Suprapubic skin (tissue), 4 donors: ENCODE measurements around the gene ARFGAP3. TPM values are rescaled to one million over a fixed set of nuclear protein-coding genes. Genes with fewer than 3 reads are reported as not detected.

ENCODE experiments used
- DNase-seq, 2 donors: peaks; one replicate each; pipeline ENCODE4 v3.0.0-alpha.2; 2019; ENCODE audit warnings: low spot score in 2 of 2
- H3K27ac ChIP-seq: fragments of 200-600 bp; sonication (generic); one replicate; pipeline ENCODE4 v1.5.1; 2019
- H3K27me3 ChIP-seq: fragments of 200-600 bp; sonication (generic); one replicate; pipeline ENCODE4 v1.5.1; 2019
- H3K36me3 ChIP-seq: fragments of 200-600 bp; sonication (generic); one replicate; pipeline ENCODE4 v1.5.1; 2019
- H3K4me1 ChIP-seq: fragments of 200-600 bp; sonication (generic); one replicate; pipeline ENCODE4 v1.5.1; 2019
- H3K4me3 ChIP-seq: fragments of 200-600 bp; sonication (generic); one replicate; pipeline ENCODE4 v1.5.1; 2019; ENCODE audit warnings: mild to moderate bottlenecking
- H3K9me3 ChIP-seq: fragments of 200-600 bp; sonication (generic); one replicate; pipeline ENCODE4 v1.5.1; 2019
- EP300 ChIP-seq: sonication (generic); formaldehyde crosslinking; IDR thresholded peaks from one replicate; pipeline ENCODE4 v1.6.1; 2017; ENCODE audit warnings: antibody characterized with exemption
- POLR2A ChIP-seq, 2 donors: fragments of 450-650 bp; IDR thresholded peaks; one replicate each; pipeline ENCODE4 v1.6.1; 2017; ENCODE audit warnings: antibody characterized with exemption in 2 of 2, mild to moderate bottlenecking in 2 of 2, moderate library complexity in 2 of 2
- POLR2AphosphoS5 ChIP-seq, 3 donors: sonication (generic); formaldehyde crosslinking; IDR thresholded peaks; one replicate each; pipeline ENCODE4 v1.6.1; 2017; ENCODE audit warnings: antibody characterized with exemption in 3 of 3
- WGBS: methylation state at CpG from one replicate; pipeline ENCODE4 v1.1.5; 2018; 5-methylcytosine and 5-hydroxymethylcytosine counted together
- total RNA-seq, 4 donors: library from RNA; depleted of rRNA; stranded (reverse); fragments of >200 nt; gene quantifications; one replicate each; pipeline ENCODE4 v1.1.0, GENCODE V29; 2016
- TF ChIP-seq, protein P1 (sequence below), 2 donors: fragments of 200-600 bp in 1 of 2; fragments of 450-650 bp in 1 of 2; sonication (generic) in 1 of 2; IDR thresholded peaks; one replicate each; pipeline ENCODE4 v1.5.1; 2016 to 2019; ENCODE audit warnings: antibody characterized with exemption in 2 of 2, mild to moderate bottlenecking in 1 of 2, moderate library complexity in 1 of 2

The ARFGAP3 gene
- total RNA-seq, 4 donors from 2014 or later = 26.7 to 33.3 (median 31.8) TPM

DNA sequence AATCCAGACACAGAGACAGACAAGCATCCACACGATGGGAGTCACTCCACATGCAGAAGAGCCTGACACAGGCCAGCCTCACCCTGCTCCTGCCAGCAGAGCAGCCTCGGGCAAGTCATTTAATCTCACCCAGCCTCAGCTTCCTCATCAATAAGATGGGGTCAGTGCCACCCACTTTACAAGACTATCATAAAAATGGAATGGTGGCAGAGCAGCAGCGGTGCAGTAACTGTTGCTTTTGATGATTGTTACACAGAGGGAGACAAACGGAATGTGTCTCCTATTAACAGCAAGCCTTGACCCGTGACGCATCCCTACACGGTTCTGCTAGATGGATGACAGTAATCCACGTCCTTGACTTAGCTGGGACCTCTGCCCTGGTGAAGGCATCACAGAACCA lies 26.0 kb upstream of the ARFGAP3 start:
- TF ChIP-seq EP300 (no peak), POLR2AphosphoS5 (IDR thresholded peaks at IDR 0.05) (no peak), POLR2A (IDR thresholded peaks at IDR 0.05) (no peak)
- DNase-seq = no peak
- H3K27me3 ChIP-seq = no peaks in the 10 kb centered on the region
- H3K4me1 ChIP-seq = peaks cover 14% of the 10 kb centered on the region
- WGBS = 88% methylated on average over 7 of the region's 8 CpGs
- peaks cover 87% of the 10 kb centered on the region for H3K36me3 ChIP-seq
- no peak overlapping the region for H3K4me3 ChIP-seq
- H3K27ac ChIP-seq = no peak overlapping the region
- H3K9me3 ChIP-seq = no peaks in the 10 kb centered on the region

- no peak overlapping the region for H3K27ac ChIP-seq
- DNase-seq = no peak
- H3K4me3 ChIP-seq = no peak overlapping the region
- TF ChIP-seq EP300 = no peak
- no peak for TF ChIP-seq POLR2AphosphoS5 (IDR thresholded peaks at IDR 0.05)
- no peaks in the 10 kb centered on the region for H3K27me3 ChIP-seq
- 61% methylated on average over 4 of the region's 10 CpGs for WGBS
- H3K9me3 ChIP-seq = no peaks in the 10 kb centered on the region
- peaks cover 9% of the 10 kb centered on the region for H3K4me1 ChIP-seq
- peaks cover 87% of the 10 kb centered on the region for H3K36me3 ChIP-seq
Measured at GRCh38 chr22:42881982-42882656, 25.0 kb upstream of the ARFGAP3 start.

- no peaks in the 10 kb centered on the region for H3K27me3 ChIP-seq
- H3K27ac ChIP-seq = no peak overlapping the region
- peaks cover 90% of the 10 kb centered on the region for H3K36me3 ChIP-seq
- no peaks in the 10 kb centered on the region for H3K9me3 ChIP-seq
- peaks cover 9% of the 10 kb centered on the region for H3K4me1 ChIP-seq
- no peak for DNase-seq
- TF ChIP-seq, protein P1, sequence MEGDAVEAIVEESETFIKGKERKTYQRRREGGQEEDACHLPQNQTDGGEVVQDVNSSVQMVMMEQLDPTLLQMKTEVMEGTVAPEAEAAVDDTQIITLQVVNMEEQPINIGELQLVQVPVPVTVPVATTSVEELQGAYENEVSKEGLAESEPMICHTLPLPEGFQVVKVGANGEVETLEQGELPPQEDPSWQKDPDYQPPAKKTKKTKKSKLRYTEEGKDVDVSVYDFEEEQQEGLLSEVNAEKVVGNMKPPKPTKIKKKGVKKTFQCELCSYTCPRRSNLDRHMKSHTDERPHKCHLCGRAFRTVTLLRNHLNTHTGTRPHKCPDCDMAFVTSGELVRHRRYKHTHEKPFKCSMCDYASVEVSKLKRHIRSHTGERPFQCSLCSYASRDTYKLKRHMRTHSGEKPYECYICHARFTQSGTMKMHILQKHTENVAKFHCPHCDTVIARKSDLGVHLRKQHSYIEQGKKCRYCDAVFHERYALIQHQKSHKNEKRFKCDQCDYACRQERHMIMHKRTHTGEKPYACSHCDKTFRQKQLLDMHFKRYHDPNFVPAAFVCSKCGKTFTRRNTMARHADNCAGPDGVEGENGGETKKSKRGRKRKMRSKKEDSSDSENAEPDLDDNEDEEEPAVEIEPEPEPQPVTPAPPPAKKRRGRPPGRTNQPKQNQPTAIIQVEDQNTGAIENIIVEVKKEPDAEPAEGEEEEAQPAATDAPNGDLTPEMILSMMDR (IDR thresholded peaks at IDR 0.05) = no peak
- TF ChIP-seq EP300 (no peak), POLR2AphosphoS5 (IDR thresholded peaks at IDR 0.05) (no peak), POLR2A (IDR thresholded peaks at IDR 0.05) (no peak)
- no peak overlapping the region for H3K4me3 ChIP-seq
- 94% methylated on average over 12 of the region's 12 CpGs for WGBS
Measured at GRCh38 chr22:42881298-42881697, 24.2 kb upstream of the ARFGAP3 start.

- Histone ChIP-seq H3K4me1 (peaks cover 8% of the 10 kb centered on the region), H3K27ac (no peak overlapping the region), H3K27me3 (no peaks in the 10 kb centered on the region), H3K36me3 (peaks cover 95% of the 10 kb centered on the region), H3K4me3 (no peak overlapping the region), H3K9me3 (no peaks in the 10 kb centered on the region)
- WGBS = 89% methylated on average over 6 of the region's 8 CpGs
- TF ChIP-seq POLR2A (IDR thresholded peaks at IDR 0.05) = no peak
- TF ChIP-seq, protein P1 (IDR thresholded peaks at IDR 0.05) = no peak
- no peak for TF ChIP-seq POLR2AphosphoS5 (IDR thresholded peaks at IDR 0.05)
- TF ChIP-seq EP300 = no peak
- DNase-seq = no peak
Measured at GRCh38 chr22:42880815-42881214, 23.7 kb upstream of the ARFGAP3 start.

- no peaks in the 10 kb centered on the region for H3K9me3 ChIP-seq
- H3K27me3 ChIP-seq = no peaks in the 10 kb centered on the region
- TF ChIP-seq, protein P1 (IDR thresholded peaks at IDR 0.05) = no peak
- no peak for TF ChIP-seq POLR2AphosphoS5 (IDR thresholded peaks at IDR 0.05)
- no peak for TF ChIP-seq EP300
- no peak for TF ChIP-seq POLR2A (IDR thresholded peaks at IDR 0.05)
- DNase-seq = no peak
- H3K4me1 ChIP-seq = no peaks in the 10 kb centered on the region
- no peak overlapping the region for H3K4me3 ChIP-seq
- peaks cover 96% of the 10 kb centered on the region for H3K36me3 ChIP-seq
- H3K27ac ChIP-seq = no peak overlapping the region
- WGBS = 92% methylated on average over 11 of the region's 14 CpGs
Measured at GRCh38 chr22:42879371-42880021, 22.4 kb upstream of the ARFGAP3 start.

DNA sequence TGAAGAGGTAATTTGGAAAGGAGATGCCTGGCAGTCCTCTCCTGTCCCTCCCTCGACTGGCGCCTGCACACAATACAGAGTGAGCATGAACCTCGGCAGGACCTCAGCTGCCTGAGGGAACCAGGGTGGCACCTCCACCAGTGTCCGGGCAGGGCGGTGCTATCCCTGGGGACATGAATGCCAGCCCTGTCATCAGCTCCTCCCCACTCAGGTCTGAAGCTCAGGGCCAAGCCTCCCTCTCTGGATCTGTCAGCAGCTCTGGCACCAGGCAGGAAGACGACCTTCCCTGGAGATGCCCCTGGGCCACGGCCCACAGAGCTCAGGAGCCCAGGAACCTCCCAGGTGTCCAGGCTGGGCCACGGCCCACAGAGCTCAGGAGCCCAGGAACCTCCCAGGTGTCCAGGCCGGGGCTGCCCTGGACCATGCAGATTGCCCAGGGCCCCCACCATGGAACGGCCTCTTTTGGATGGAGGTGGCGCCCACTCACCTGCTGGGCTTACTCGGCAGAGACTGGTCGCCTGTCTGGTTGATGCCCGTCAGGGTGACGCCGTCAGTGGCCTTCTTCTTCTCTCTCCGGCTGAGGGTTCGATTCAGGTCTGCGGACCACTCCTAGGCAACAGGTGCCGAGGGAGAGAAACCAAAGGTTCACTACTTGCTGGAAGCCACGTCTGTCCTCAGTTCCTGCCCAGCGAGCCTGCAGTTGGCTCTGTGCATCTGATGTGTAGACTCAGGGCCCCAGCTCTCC lies 21.7 kb upstream of the ARFGAP3 start:
- Histone ChIP-seq H3K4me1 (no peaks in the 10 kb centered on the region), H3K9me3 (no peaks in the 10 kb centered on the region), H3K27me3 (no peaks in the 10 kb centered on the region), H3K27ac (no peak overlapping the region), H3K4me3 (no peak overlapping the region), H3K36me3 (peaks cover 98% of the 10 kb centered on the region)
- no peak for DNase-seq
- 100% methylated on average over 6 of the region's 22 CpGs for WGBS
- no peak for TF ChIP-seq POLR2AphosphoS5 (IDR thresholded peaks at IDR 0.05)
